CD4-positive, alpha-beta T cell (primary cell): Measurements from ENCODE around the gene PLCXD1. TPM values are rescaled to one million over a fixed set of nuclear protein-coding genes. Genes with fewer than 3 reads are reported as not detected.

Experiments
- ATAC-seq: fragments of 200-7000 bp; cut with Tn5 transposase; one replicate; pipeline ENCODE4 v1.10.0; 2022; ENCODE audit warnings: mild to moderate bottlenecking; ENCODE audit not compliant: poor library complexity
- CTCF ChIA-PET: fragments of 350-600 bp; sonication (Branson Sonifier 250); formaldehyde crosslinking; loops from one replicate; lab custom pipeline; 2021; ENCODE audit warnings: antibody characterized with exemption, inconsistent platforms; lab: Charles Lee
- POLR2A ChIA-PET: fragments of 350-600 bp; sonication (Branson Sonifier 250); formaldehyde crosslinking; loops from one replicate; lab custom pipeline; 2021; ENCODE audit warnings: antibody characterized with exemption, inconsistent platforms; lab: Charles Lee
- DNase-seq, 14 experiments: peaks; one replicate each; pipeline ENCODE4 v3.0.0-alpha.2; 2013 to 2020; ENCODE audit warnings: mixed read lengths in 2 of 14
- H3K27ac ChIP-seq, 2 donors: one replicate each; pipeline versions ENCODE4 v1.5.1 to v1.7.0; 2013; ENCODE audit warnings: low read length in 2 of 2, low read depth in 1 of 2, mild to moderate bottlenecking in 1 of 2
- H3K27me3 ChIP-seq, 2 experiments: 1 replicate in 1 of 2; 2 replicates in 1 of 2; pipeline versions ENCODE4 v1.6.1 to v1.7.0; 2013; ENCODE audit warnings: low read length in 2 of 2, control low read depth in 1 of 2, mild to moderate bottlenecking in 1 of 2, moderate library complexity in 1 of 2; ENCODE audit not compliant: insufficient read depth in 2 of 2, control insufficient read depth in 1 of 2
- H3K36me3 ChIP-seq: one replicate; pipeline ENCODE4 v1.6.1; 2013; ENCODE audit warnings: low read length, control low read depth; ENCODE audit not compliant: insufficient read depth
- H3K4me1 ChIP-seq: one replicate; pipeline ENCODE4 v1.6.1; 2013; ENCODE audit warnings: low read length, control low read depth; ENCODE audit not compliant: insufficient read depth
- H3K4me3 ChIP-seq: one replicate; pipeline ENCODE4 v1.5.1; 2013; ENCODE audit warnings: mild to moderate bottlenecking, low read length, moderate library complexity
- H3K9me3 ChIP-seq, 2 experiments: 1 replicate in 1 of 2; 2 replicates in 1 of 2; pipeline versions ENCODE4 v1.6.1 to v1.7.0; 2013; ENCODE audit warnings: low read length in 2 of 2, mild to moderate bottlenecking in 2 of 2, control low read depth in 1 of 2, moderate library complexity in 1 of 2; ENCODE audit not compliant: control insufficient read depth in 1 of 2, insufficient read depth in 1 of 2
- H3K27ac Mint-ChIP-seq: one replicate; pipeline ENCODE4 v1.8.0; 2020; ENCODE audit warnings: mixed read lengths
- H3K27me3 Mint-ChIP-seq: one replicate; pipeline ENCODE4 v1.8.0; 2021; ENCODE audit warnings: mixed read lengths
- H3K36me3 Mint-ChIP-seq: one replicate; pipeline ENCODE4 v1.8.0; 2021; ENCODE audit warnings: low read depth, mixed read lengths
- H3K4me1 Mint-ChIP-seq: one replicate; pipeline ENCODE4 v1.8.0; 2021; ENCODE audit warnings: low read depth, mixed read lengths
- H3K4me3 Mint-ChIP-seq: one replicate; pipeline ENCODE4 v1.8.0; 2020; ENCODE audit warnings: mild to moderate bottlenecking, mixed read lengths
- H3K9me3 Mint-ChIP-seq: one replicate; pipeline ENCODE4 v1.8.0; 2020; ENCODE audit warnings: mixed read lengths
- CTCF ChIP-seq: fragments of 200-600 bp; IDR thresholded peaks from one replicate; pipeline ENCODE4 v1.8.0; 2022; ENCODE audit warnings: antibody characterized with exemption, mild to moderate bottlenecking
- intact Hi-C, 2 experiments: fragments of 100-400 bp; cut with DNase I in 1 of 2; cut with micrococcal nuclease in 1 of 2; formaldehyde crosslinking; loops; one replicate each; pipeline versions ENCODE4 v1.15.1 to v1.9.0; 2023 to 2025; cut with DNase I, micrococcal nuclease
- total RNA-seq, 174 experiments: library from RNA in 2 of 174; stranded (reverse) in 2 of 174; gene quantifications; one replicate each; pipeline ENCODE4 v1.2.3 and lab custom pipeline; 2021 to 2026

Gene PLCXD1
- total RNA-seq, 2 experiments from 2014 or later = 33.0 to 35.8 TPM

- no peaks in the 10 kb centered on the region for H3K4me1 Mint-ChIP-seq
Observed at GRCh38 chrX:341541-342101, 60.4 kb downstream of the PLCXD1 start.

GRCh38 chrX:344371-344901 lies 63.3 kb downstream of the PLCXD1 start:
- no peaks in the 10 kb centered on the region for H3K27me3 ChIP-seq
- no peak overlapping the region for H3K4me3 ChIP-seq
- peaks cover 12% of the 10 kb centered on the region for H3K36me3 ChIP-seq
- no peak overlapping the region for H3K27ac Mint-ChIP-seq
- peaks cover 0 to 35% of the 10 kb centered on the region in 2 experiments for H3K9me3 ChIP-seq
- H3K27ac ChIP-seq = no peak overlapping the region
- ATAC-seq (no peak), DNase-seq (no peak)
- no peaks in the 10 kb centered on the region for H3K4me1 ChIP-seq
- H3K4me3 Mint-ChIP-seq = no peak overlapping the region
- TF ChIP-seq CTCF = no peak
- CTCF ChIA-PET = no interaction called here
- intact Hi-C loops = no loop called here
- H3K4me1 Mint-ChIP-seq = no peaks in the 10 kb centered on the region
- no peaks in the 10 kb centered on the region for H3K27me3 Mint-ChIP-seq
- POLR2A ChIA-PET = no interaction called here
- no peaks in the 10 kb centered on the region for H3K9me3 Mint-ChIP-seq
- peaks cover 6% of the 10 kb centered on the region for H3K36me3 Mint-ChIP-seq

More at GRCh38 chrX:341541-342101, 60.4 kb downstream of the PLCXD1 start:
- Mint-ChIP-seq H3K27ac (no peak overlapping the region), H3K36me3 (peaks cover 14% of the 10 kb centered on the region), H3K4me3 (no peak overlapping the region), H3K27me3 (no peaks in the 10 kb centered on the region), H3K9me3 (no peaks in the 10 kb centered on the region)
- Histone ChIP-seq H3K9me3 (peaks cover 0 to 33% of the 10 kb centered on the region in 2 experiments), H3K4me3 (no peak overlapping the region), H3K27ac (no peak overlapping the region), H3K4me1 (no peaks in the 10 kb centered on the region), H3K36me3 (peaks cover 8% of the 10 kb centered on the region), H3K27me3 (no peaks in the 10 kb centered on the region)
- POLR2A ChIA-PET = no interaction called here
- TF ChIP-seq CTCF = no peak
- CTCF ChIA-PET = no interaction called here
- intact Hi-C loops = no loop called here
- ATAC-seq (no peak), DNase-seq (no peak)

GRCh38 chrX:345020-345925 lies 64.1 kb downstream of the PLCXD1 start:
- Histone ChIP-seq H3K4me1 (no peaks in the 10 kb centered on the region), H3K4me3 (no peak overlapping the region), H3K27ac (no peak overlapping the region), H3K36me3 (peaks cover 12% of the 10 kb centered on the region), H3K27me3 (no peaks in the 10 kb centered on the region), H3K9me3 (peaks cover 0 to 35% of the 10 kb centered on the region in 2 experiments)
- DNase-seq = no peak
- H3K27me3 Mint-ChIP-seq = no peaks in the 10 kb centered on the region
- H3K4me1 Mint-ChIP-seq = no peaks in the 10 kb centered on the region
- H3K27ac Mint-ChIP-seq = no peak overlapping the region
- no peak for ATAC-seq
- intact Hi-C loops = no loop called here
- CTCF ChIA-PET = no interaction called here
- no peak for TF ChIP-seq CTCF
- H3K9me3 Mint-ChIP-seq = no peaks in the 10 kb centered on the region
- POLR2A ChIA-PET = no interaction called here
- H3K36me3 Mint-ChIP-seq = peaks cover 9% of the 10 kb centered on the region
- no peak overlapping the region for H3K4me3 Mint-ChIP-seq
